ENCODE data around the gene ATP9A.

DNA sequence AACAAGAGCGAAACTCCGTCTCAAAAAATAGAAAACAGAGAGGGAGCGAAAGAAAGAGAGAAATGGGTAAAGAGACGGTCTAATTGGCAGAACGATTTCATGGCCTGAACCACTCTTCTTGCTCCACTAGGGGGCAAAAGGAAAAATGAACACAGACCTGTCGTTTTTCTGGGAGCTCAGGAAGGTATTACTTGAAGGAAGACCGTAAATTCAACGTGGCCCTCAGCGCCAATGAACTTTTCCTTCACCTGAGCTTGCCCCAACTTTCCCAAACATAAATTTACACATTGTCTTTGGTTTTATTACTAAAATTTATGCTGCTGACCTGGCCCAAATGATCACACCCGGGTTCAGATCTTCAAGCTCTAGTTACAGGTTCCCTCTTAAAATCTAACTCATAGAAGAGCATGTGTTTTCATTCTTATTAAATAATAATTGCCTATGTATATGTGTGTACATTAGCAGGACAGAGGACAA is 67.3 kb downstream of the ATP9A start:
- TF ChIP-seq POLR2AphosphoS5 (IDR thresholded peaks at IDR 0.05; ENCODE audit: low read depth, low read length): no peak
- TF ChIP-seq POLR2A (IDR thresholded peaks at IDR 0.05; ENCODE audit: low read depth, low read length): no peak
